GM23248 (cell line): Measurements from ENCODE around the gene KCNIP1. TPM values are rescaled to one million over a fixed set of nuclear protein-coding genes. Genes with fewer than 3 reads are reported as not detected.

Experiments used
- DNase-seq: peaks from one replicate; pipeline ENCODE4 v3.0.0-alpha.2; 2015
- H2AFZ ChIP-seq: fragments of 200-600 bp; sonication (generic); 2 replicates; pipeline ENCODE4 v1.6.1; 2016; ENCODE audit warnings: antibody characterized with exemption
- H3F3A ChIP-seq: fragments of 200-600 bp; sonication (generic); 2 replicates; pipeline ENCODE4 v1.6.1; 2016; ENCODE audit warnings: mild to moderate bottlenecking, antibody characterized with exemption, mixed run types; ENCODE audit not compliant: insufficient read depth
- H3K27ac ChIP-seq: fragments of 200-600 bp; sonication (generic); 2 replicates; pipeline ENCODE4 v1.5.1; 2016; ENCODE audit warnings: mild to moderate bottlenecking
- H3K27me3 ChIP-seq: fragments of 200-600 bp; sonication (generic); replicated peaks from 2 replicates; pipeline ENCODE4 v1.6.1; 2016; ENCODE audit warnings: mild to moderate bottlenecking; ENCODE audit not compliant: insufficient read depth
- H3K36me3 ChIP-seq: fragments of 200-600 bp; sonication (generic); 2 replicates; pipeline ENCODE4 v1.6.1; 2016; ENCODE audit warnings: low read depth, mild to moderate bottlenecking
- H3K4me1 ChIP-seq: fragments of 200-600 bp; sonication (generic); 2 replicates; pipeline ENCODE4 v1.6.1; 2016; ENCODE audit warnings: mild to moderate bottlenecking; ENCODE audit not compliant: insufficient read depth
- H3K4me2 ChIP-seq: fragments of 200-600 bp; sonication (generic); one replicate; pipeline ENCODE4 v1.6.1; 2016; ENCODE audit warnings: mild to moderate bottlenecking; ENCODE audit not compliant: unreplicated experiment
- H3K4me3 ChIP-seq: fragments of 200-600 bp; sonication (generic); 2 replicates; pipeline ENCODE4 v1.5.1; 2016; ENCODE audit warnings: mild to moderate bottlenecking
- H3K79me2 ChIP-seq: fragments of 200-600 bp; sonication (generic); 2 replicates; pipeline ENCODE4 v1.6.1; 2016; ENCODE audit warnings: mild to moderate bottlenecking; ENCODE audit not compliant: insufficient read depth
- H3K9ac ChIP-seq: fragments of 200-600 bp; sonication (generic); 2 replicates; pipeline ENCODE4 v1.6.1; 2016; ENCODE audit warnings: mild to moderate bottlenecking
- H3K9me2 ChIP-seq: fragments of 200-600 bp; sonication (generic); 2 replicates; pipeline ENCODE4 v1.6.1; 2016; ENCODE audit warnings: mixed run types, mild to moderate bottlenecking, moderate library complexity; ENCODE audit not compliant: insufficient read depth
- H3K9me3 ChIP-seq: fragments of 200-600 bp; sonication (generic); one replicate; pipeline ENCODE4 v1.6.1; 2017; ENCODE audit warnings: low read depth
- H4K20me1 ChIP-seq: fragments of 200-600 bp; sonication (generic); 2 replicates; pipeline ENCODE4 v1.6.0; 2016; ENCODE audit not compliant: insufficient read depth
- EZH2 ChIP-seq: fragments of 200-600 bp; sonication (generic); IDR thresholded peaks from 2 replicates; pipeline ENCODE4 v1.6.1; 2018; ENCODE audit warnings: antibody characterized with exemption, mild to moderate bottlenecking; ENCODE audit not compliant: insufficient read depth, poor library complexity, severe bottlenecking
- EZH2phosphoT487 ChIP-seq: fragments of 200-600 bp; sonication (generic); IDR thresholded peaks from 2 replicates; pipeline ENCODE4 v1.6.1; 2018; ENCODE audit warnings: antibody characterized with exemption, moderate library complexity, mild to moderate bottlenecking, low read depth; ENCODE audit not compliant: insufficient read depth
- WGBS, 2 experiments: methylation state at CpG; one replicate each; pipeline ENCODE4 v1.1.6; 2015 to 2017; ENCODE audit warnings: low lambda C conversion rate in 2 of 2, low coverage in 1 of 2; ENCODE audit errors: missing lambda C conversion rate in 2 of 2; 5-methylcytosine and 5-hydroxymethylcytosine counted together
- in situ Hi-C: fragments of 300-500 bp; cut with MboI; formaldehyde crosslinking; loops from 2 replicates; pipeline ENCODE4 v1.15.0; 2020
- polyA plus RNA-seq: library from polyadenylated mRNA; unstranded; fragments of >200 nt; fragmentation: Nextera tagmentation; extraction: Ambion mirVana; gene quantifications from 2 replicates; pipeline ENCODE4 v1.2.1, GENCODE V29; 2016
- total RNA-seq: library from RNA; depleted of rRNA; stranded (reverse); fragments of >200 nt; shearing (Covaris generic); gene quantifications from 2 replicates; pipeline ENCODE4 v1.2.3, GENCODE V29; 2014

Gene KCNIP1
- total and polyA plus RNA-seq, 2 experiments from 2014 or later = not detected

- no peaks in the 10 kb centered on the region for H3K4me1 ChIP-seq
- H2AFZ ChIP-seq = no peak overlapping the region
- no peak overlapping the region for H3K4me2 ChIP-seq
- H3K9ac ChIP-seq = no peak overlapping the region
- H3K9me2 ChIP-seq = no peaks in the 10 kb centered on the region
- H3K79me2 ChIP-seq = no peaks in the 10 kb centered on the region
- TF ChIP-seq EZH2 = no peak
- no peak for TF ChIP-seq EZH2phosphoT487
- H3F3A ChIP-seq = no peaks in the 10 kb centered on the region
- no peak for DNase-seq
- H3K4me3 ChIP-seq = no peak overlapping the region
- peaks cover 37% of the 10 kb centered on the region for H3K27me3 ChIP-seq
- H3K27ac ChIP-seq = no peak overlapping the region
- WGBS, 2 experiments = 68 to 71% methylated on average over 4 of the region's 4 CpGs
- H3K9me3 ChIP-seq = no peaks in the 10 kb centered on the region
- in situ Hi-C loops = no loop called here
- no peaks in the 10 kb centered on the region for H3K36me3 ChIP-seq
- H4K20me1 ChIP-seq = no peaks in the 10 kb centered on the region
These were observed 49.4 kb downstream of the KCNIP1 start for GRCh38 chr5:170553218-170553617.

- no peak overlapping the region for H3K9ac ChIP-seq
- H3K27me3 ChIP-seq = peaks cover 45% of the 10 kb centered on the region
- in situ Hi-C loops = no loop called here
- no peaks in the 10 kb centered on the region for H3K4me1 ChIP-seq
- DNase-seq = no peak
- WGBS, 2 experiments = 46 to 50% methylated on average over 18 of the region's 18 CpGs
- no peaks in the 10 kb centered on the region for H4K20me1 ChIP-seq
- no peak for TF ChIP-seq EZH2phosphoT487
- no peak for TF ChIP-seq EZH2
- no peak overlapping the region for H2AFZ ChIP-seq
- no peak overlapping the region for H3K4me3 ChIP-seq
- H3K4me2 ChIP-seq = no peak overlapping the region
- H3K36me3 ChIP-seq = no peaks in the 10 kb centered on the region
- no peaks in the 10 kb centered on the region for H3F3A ChIP-seq
- H3K9me2 ChIP-seq = no peaks in the 10 kb centered on the region
- no peak overlapping the region for H3K27ac ChIP-seq
- no peaks in the 10 kb centered on the region for H3K79me2 ChIP-seq
- no peaks in the 10 kb centered on the region for H3K9me3 ChIP-seq
These were observed 50.9 kb downstream of the KCNIP1 start for GRCh38 chr5:170554521-170555267.

GRCh38 chr5:170557314-170557713 lies 53.5 kb downstream of the KCNIP1 start:
- Histone ChIP-seq H3K9ac (no peak overlapping the region), H3K9me3 (no peaks in the 10 kb centered on the region), H3K9me2 (no peaks in the 10 kb centered on the region), H3K4me1 (no peaks in the 10 kb centered on the region), H3K27me3 (peaks cover 59% of the 10 kb centered on the region), H3F3A (no peaks in the 10 kb centered on the region), H3K4me3 (no peak overlapping the region), H3K4me2 (no peak overlapping the region), H3K27ac (no peak overlapping the region), H3K36me3 (no peaks in the 10 kb centered on the region), H2AFZ (no peak overlapping the region), H3K79me2 (no peaks in the 10 kb centered on the region), H4K20me1 (no peaks in the 10 kb centered on the region)
- DNase-seq = no peak
- 10 to 22% methylated on average over 3 of the region's 3 CpGs for WGBS, 2 experiments
- in situ Hi-C loops = no loop called here
- no peak for TF ChIP-seq EZH2phosphoT487
- no peak for TF ChIP-seq EZH2

GRCh38 chr5:170559296-170559695 lies 55.5 kb downstream of the KCNIP1 start:
- no peaks in the 10 kb centered on the region for H3K9me3 ChIP-seq
- H3K27me3 ChIP-seq = peaks cover 62% of the 10 kb centered on the region
- no peaks in the 10 kb centered on the region for H3K9me2 ChIP-seq
- H3K36me3 ChIP-seq = no peaks in the 10 kb centered on the region
- in situ Hi-C loops = no loop called here
- no peak for TF ChIP-seq EZH2
- TF ChIP-seq EZH2phosphoT487 = no peak
- no peak overlapping the region for H3K9ac ChIP-seq
- H3K79me2 ChIP-seq = no peaks in the 10 kb centered on the region
- H3K4me2 ChIP-seq = no peak overlapping the region
- no peaks in the 10 kb centered on the region for H3F3A ChIP-seq
- H3K4me1 ChIP-seq = no peaks in the 10 kb centered on the region
- no peak overlapping the region for H3K4me3 ChIP-seq
- no peak overlapping the region for H3K27ac ChIP-seq
- 40 to 46% methylated on average over 3 of the region's 3 CpGs for WGBS, 2 experiments
- no peak overlapping the region for H2AFZ ChIP-seq
- DNase-seq = no peak
- H4K20me1 ChIP-seq = no peaks in the 10 kb centered on the region
